Astrocyte (in vitro differentiated cells and primary cell): ENCODE measurements around the gene SPTLC2. TPM values are rescaled to one million over a fixed set of nuclear protein-coding genes. Genes with fewer than 3 reads are reported as not detected.
A peak's percentile ranks its signal among the peaks of the same experiment; 100 is the strongest.

Source experiments
- DNase-seq: peaks from one replicate; pipeline ENCODE4 v3.0.0-alpha.2; 2010; ENCODE audit warnings: low read depth
- FAIRE-seq: peaks from 2 replicates; lab custom pipeline; 2011; peaks lifted over from hg19 to GRCh38; lab: Jason Lieb, UNC
- H2AFZ ChIP-seq: 2 replicates; pipeline ENCODE4 v1.6.0; 2012; ENCODE audit warnings: low read depth, low read length, inconsistent platforms
- H3K27ac ChIP-seq: 2 replicates; pipeline ENCODE4 v1.5.1; 2011; ENCODE audit warnings: low read depth, low read length, inconsistent platforms
- H3K27me3 ChIP-seq: 2 replicates; pipeline ENCODE4 v1.6.0; 2011; ENCODE audit warnings: low read length, inconsistent platforms; ENCODE audit not compliant: insufficient read depth
- H3K36me3 ChIP-seq: 2 replicates; pipeline ENCODE4 v1.5.1; 2011; ENCODE audit warnings: low read length, inconsistent platforms; ENCODE audit not compliant: insufficient read depth
- H3K4me1 ChIP-seq: 2 replicates; pipeline ENCODE4 v1.5.1; 2011; ENCODE audit warnings: low read length, inconsistent platforms; ENCODE audit not compliant: insufficient read depth
- H3K4me2 ChIP-seq: 2 replicates; pipeline ENCODE4 v1.6.0; 2012; ENCODE audit warnings: low read length, inconsistent platforms
- H3K4me3 ChIP-seq: 2 replicates; pipeline ENCODE4 v1.5.1; 2011; ENCODE audit warnings: low read depth, mild to moderate bottlenecking, low read length, inconsistent platforms; ENCODE audit not compliant: insufficient read depth
- H3K79me2 ChIP-seq: 2 replicates; pipeline ENCODE4 v1.6.0; 2012; ENCODE audit warnings: mild to moderate bottlenecking, low read length, inconsistent platforms; ENCODE audit not compliant: insufficient read depth
- H3K9ac ChIP-seq: 2 replicates; pipeline ENCODE4 v1.6.0; 2012; ENCODE audit warnings: mild to moderate bottlenecking, low read length, inconsistent platforms
- H3K9me3 ChIP-seq: 2 replicates; pipeline ENCODE4 v1.5.1; 2012; ENCODE audit warnings: low read depth, mild to moderate bottlenecking, low read length, inconsistent platforms; ENCODE audit not compliant: insufficient read depth
- H4K20me1 ChIP-seq: 2 replicates; pipeline ENCODE4 v1.6.0; 2012; ENCODE audit warnings: low read length, inconsistent platforms; ENCODE audit not compliant: insufficient read depth
- H3K27ac Mint-ChIP-seq: one replicate; pipeline ENCODE4 v1.8.0; 2021; ENCODE audit warnings: mild to moderate bottlenecking, mixed read lengths; ENCODE audit not compliant: unreplicated experiment
- H3K27me3 Mint-ChIP-seq: one replicate; pipeline ENCODE4 v1.8.0; 2021; ENCODE audit warnings: low read depth, mixed read lengths; ENCODE audit not compliant: unreplicated experiment
- H3K36me3 Mint-ChIP-seq: one replicate; pipeline ENCODE4 v1.8.0; 2021; ENCODE audit warnings: low read depth, mixed read lengths; ENCODE audit not compliant: unreplicated experiment
- H3K4me1 Mint-ChIP-seq: one replicate; pipeline ENCODE4 v1.8.0; 2021; ENCODE audit warnings: low read depth, mixed read lengths; ENCODE audit not compliant: unreplicated experiment
- H3K4me3 Mint-ChIP-seq: one replicate; pipeline ENCODE4 v1.8.0; 2021; ENCODE audit warnings: mild to moderate bottlenecking, moderate library complexity, mixed read lengths; ENCODE audit not compliant: unreplicated experiment
- H3K9me3 Mint-ChIP-seq: one replicate; pipeline ENCODE4 v1.8.0; 2021; ENCODE audit warnings: mild to moderate bottlenecking, mixed read lengths; ENCODE audit not compliant: unreplicated experiment
- CTCF ChIP-seq: IDR thresholded peaks from 2 replicates; pipeline ENCODE4 v1.5.1; 2011; ENCODE audit warnings: low read depth, mild to moderate bottlenecking, inconsistent platforms, low read length, moderate library complexity; ENCODE audit not compliant: insufficient read depth
- EZH2 ChIP-seq: IDR thresholded peaks from 2 replicates; pipeline ENCODE4 v1.6.1; 2012; ENCODE audit warnings: mild to moderate bottlenecking, low read length, inconsistent platforms; ENCODE audit not compliant: insufficient read depth
- total RNA-seq: library from RNA; stranded (reverse); gene quantifications from 2 replicates; pipeline ENCODE4 v1.2.1, GENCODE V29; 2021

Gene SPTLC2
- total RNA-seq, 1 donor from 2014 or later = 51.2 TPM

GRCh38 chr14:77543637-77544334 lies 72.7 kb downstream of the SPTLC2 start:
- no peaks in the 10 kb centered on the region for H3K9me3 ChIP-seq
- Mint-ChIP-seq H3K4me3 (no peak overlapping the region), H3K27ac (no peak overlapping the region), H3K36me3 (peaks cover 12% of the 10 kb centered on the region), H3K4me1 (peaks cover 16% of the 10 kb centered on the region), H3K9me3 (no peaks in the 10 kb centered on the region), H3K27me3 (no peaks in the 10 kb centered on the region)
- H4K20me1 ChIP-seq = peaks cover 17% of the 10 kb centered on the region
- no peak overlapping the region for H3K27ac ChIP-seq
- FAIRE-seq = no peak
- peaks cover 10% of the 10 kb centered on the region for H3K4me1 ChIP-seq
- DNase-seq = peak; percentile 30
- H3K36me3 ChIP-seq = peaks cover 12% of the 10 kb centered on the region
- no peaks in the 10 kb centered on the region for H3K79me2 ChIP-seq
- no peaks in the 10 kb centered on the region for H3K27me3 ChIP-seq
- TF ChIP-seq CTCF = no peak
- no peak overlapping the region for H3K4me3 ChIP-seq
- H3K4me2 ChIP-seq = no peak overlapping the region
- H2AFZ ChIP-seq = no peak overlapping the region
- H3K9ac ChIP-seq = no peak overlapping the region

- Histone ChIP-seq H4K20me1 (peaks cover 14% of the 10 kb centered on the region), H2AFZ (no peak overlapping the region), H3K36me3 (peaks cover 9% of the 10 kb centered on the region), H3K4me1 (peaks cover 10% of the 10 kb centered on the region), H3K27me3 (no peaks in the 10 kb centered on the region), H3K4me3 (no peak overlapping the region), H3K79me2 (peaks cover under 1% of the 10 kb centered on the region), H3K27ac (no peak overlapping the region), H3K9me3 (no peaks in the 10 kb centered on the region), H3K9ac (no peak overlapping the region), H3K4me2 (no peak overlapping the region)
- peaks cover 16% of the 10 kb centered on the region for H3K4me1 Mint-ChIP-seq
- no peak overlapping the region for H3K27ac Mint-ChIP-seq
- no peak overlapping the region for H3K4me3 Mint-ChIP-seq
- H3K36me3 Mint-ChIP-seq = peaks cover 12% of the 10 kb centered on the region
- DNase-seq (no peak), FAIRE-seq (no peak)
- H3K9me3 Mint-ChIP-seq = no peaks in the 10 kb centered on the region
- TF ChIP-seq EZH2 (no peak), CTCF (no peak)
- H3K27me3 Mint-ChIP-seq = no peaks in the 10 kb centered on the region
These were observed 73.2 kb downstream of the SPTLC2 start for GRCh38 chr14:77543240-77543551.
